B cell (primary cell): ENCODE results near the gene CCDC88C. TPM values are rescaled to one million over a fixed set of nuclear protein-coding genes. Genes with fewer than 3 reads are reported as not detected.

Experiments used
- ATAC-seq: fragments of 200-7000 bp; cut with Tn5 transposase; one replicate; pipeline ENCODE4 v1.10.0; 2021; ENCODE audit warnings: low read depth, mild to moderate bottlenecking, moderate number of reproducible peaks, moderate library complexity
- CTCF ChIA-PET: fragments of 350-600 bp; sonication (Branson Sonifier 250); formaldehyde crosslinking; loops from one replicate; lab custom pipeline; 2021; ENCODE audit warnings: antibody characterized with exemption, inconsistent platforms; lab: Charles Lee
- POLR2A ChIA-PET: fragments of 350-600 bp; sonication (Branson Sonifier 250); formaldehyde crosslinking; loops from one replicate; lab custom pipeline; 2021; ENCODE audit warnings: antibody characterized with exemption; lab: Charles Lee
- DNase-seq: peaks from one replicate; pipeline ENCODE4 v3.0.0; 2013
- H2AFZ ChIP-seq: 2 replicates; pipeline ENCODE4 v1.6.1; 2012; ENCODE audit warnings: mild to moderate bottlenecking, low read depth, low read length; ENCODE audit not compliant: insufficient read depth, poor library complexity, severe bottlenecking
- H3K27ac ChIP-seq, 2 donors: 1 replicate in 1 of 2; 2 replicates in 1 of 2; pipeline ENCODE4 v1.5.1; 2012 to 2013; ENCODE audit warnings: low read length in 2 of 2, mild to moderate bottlenecking in 2 of 2, moderate library complexity in 1 of 2
- H3K27me3 ChIP-seq, 4 experiments: fragments of 200-600 bp in 1 of 4; sonication (generic) in 1 of 4; replicated peaks in 1 of 4; 1 replicate in 2 of 4; 2 replicates in 2 of 4; pipeline versions ENCODE4 v1.6.1 to v1.7.0; 2013 to 2016; ENCODE audit warnings: low read length in 3 of 4, mild to moderate bottlenecking in 2 of 4, mixed read lengths in 1 of 4, moderate library complexity in 1 of 4; ENCODE audit not compliant: insufficient read depth in 4 of 4, control insufficient read depth in 3 of 4; ENCODE audit errors: control extremely low read depth in 1 of 4
- H3K36me3 ChIP-seq, 2 experiments: replicated peaks in 1 of 2; 1 replicate in 1 of 2; 2 replicates in 1 of 2; pipeline versions ENCODE4 v1.6.1 to v1.7.1; 2013; ENCODE audit warnings: low read length in 1 of 2; ENCODE audit not compliant: insufficient read depth in 2 of 2, control insufficient read depth in 1 of 2; ENCODE audit errors: control extremely low read depth in 1 of 2, extremely low read depth in 1 of 2
- H3K4me1 ChIP-seq, 2 donors: fragments of 200-600 bp in 1 of 2; sonication (generic) in 1 of 2; 1 replicate in 1 of 2; 2 replicates in 1 of 2; pipeline versions ENCODE4 v1.5.1 to v1.6.1; 2013 to 2017; ENCODE audit warnings: low read length in 2 of 2; ENCODE audit not compliant: control insufficient read depth in 2 of 2, insufficient read depth in 2 of 2
- H3K4me2 ChIP-seq: replicated peaks from 2 replicates; pipeline ENCODE3; 2012; ENCODE audit warnings: mild to moderate bottlenecking, low read depth, low read length; ENCODE audit not compliant: poor library complexity, severe bottlenecking
- H3K4me3 ChIP-seq, 5 experiments: fragments of 200-600 bp in 1 of 5; sonication (generic) in 1 of 5; 1 replicate in 3 of 5; 2 replicates in 2 of 5; pipeline versions ENCODE4 v1.5.1 to v1.7.0; 2011 to 2016; ENCODE audit warnings: low read length in 4 of 5, mild to moderate bottlenecking in 4 of 5, low read depth in 2 of 5, control low read depth in 1 of 5, moderate library complexity in 1 of 5; ENCODE audit not compliant: insufficient read depth in 1 of 5; ENCODE audit errors: control extremely low read depth in 1 of 5, extremely low read depth in 1 of 5
- H3K79me2 ChIP-seq: fragments of 200-600 bp; sonication (generic); one replicate; pipeline ENCODE4 v1.6.0; 2016; ENCODE audit warnings: low read length; ENCODE audit not compliant: control insufficient read depth, insufficient read depth
- H3K9ac ChIP-seq: fragments of 200-600 bp; sonication (generic); 2 replicates; pipeline ENCODE4 v1.6.1; 2017; ENCODE audit warnings: mild to moderate bottlenecking, low read length, moderate library complexity
- H3K9me3 ChIP-seq, 3 donors: one replicate each; pipeline versions ENCODE4 v1.6.1 to v1.7.1; 2013; ENCODE audit warnings: low read length in 2 of 3; ENCODE audit not compliant: control insufficient read depth in 2 of 3, insufficient read depth in 1 of 3; ENCODE audit errors: control extremely low read depth in 1 of 3
- H4K20me1 ChIP-seq: 2 replicates; pipeline ENCODE4 v1.6.0; 2012; ENCODE audit warnings: mild to moderate bottlenecking, low read length; ENCODE audit not compliant: insufficient read depth, control insufficient read depth, poor library complexity, severe bottlenecking
- H3K27ac Mint-ChIP-seq: one replicate; pipeline ENCODE4 v1.8.0; 2021; ENCODE audit warnings: mixed read lengths
- H3K27me3 Mint-ChIP-seq: one replicate; pipeline ENCODE4 v1.8.0; 2021; ENCODE audit warnings: mixed read lengths
- H3K4me1 Mint-ChIP-seq: one replicate; pipeline ENCODE4 v1.8.0; 2021; ENCODE audit warnings: mixed read lengths
- H3K4me3 Mint-ChIP-seq: one replicate; pipeline ENCODE4 v1.8.0; 2021; ENCODE audit warnings: mixed read lengths
- H3K9me3 Mint-ChIP-seq: one replicate; pipeline ENCODE4 v1.8.0; 2022; ENCODE audit warnings: mixed read lengths; ENCODE audit not compliant: insufficient read depth
- EZH2 ChIP-seq: IDR thresholded peaks from 2 replicates; pipeline ENCODE4 v1.6.1; 2012; ENCODE audit warnings: borderline replicate concordance, low read depth, mild to moderate bottlenecking, moderate library complexity, low read length; ENCODE audit not compliant: insufficient read depth, poor library complexity, severe bottlenecking
- WGBS: methylation state at CpG from one replicate; pipeline ENCODE4 v1.1.5; 2013; ENCODE audit warnings: missing lambda C conversion rate; ENCODE audit not compliant: insufficient coverage; 5-methylcytosine and 5-hydroxymethylcytosine counted together
- intact Hi-C: fragments of 100-400 bp; cut with micrococcal nuclease; formaldehyde crosslinking; loops from one replicate; pipeline ENCODE4 v1.10.0; 2022
- polyA plus RNA-seq: library from polyadenylated mRNA; depleted of rRNA; stranded (reverse); fragments of >200 nt; gene quantifications from 2 replicates; pipeline ENCODE4 v1.2.3, GENCODE V29; 2012
- total RNA-seq, 2 donors: library from RNA; stranded (reverse); fragments of 120-200 nt in 1 of 2; gene quantifications; 1 replicate in 1 of 2; 2 replicates in 1 of 2; pipeline versions ENCODE4 v1.2.3 to v1.2.4, GENCODE V29; 2013 to 2022
- TF ChIP-seq, protein P1 (sequence below): fragments of 200-600 bp; IDR thresholded peaks from one replicate; pipeline ENCODE4 v1.8.0; 2022; ENCODE audit warnings: antibody characterized with exemption, mild to moderate bottlenecking

Gene CCDC88C
- total and polyA plus RNA-seq, 2 donors (not counting 1 experiment from before 2014, with no cell fraction given), result 98.7 to 181 TPM

DNA sequence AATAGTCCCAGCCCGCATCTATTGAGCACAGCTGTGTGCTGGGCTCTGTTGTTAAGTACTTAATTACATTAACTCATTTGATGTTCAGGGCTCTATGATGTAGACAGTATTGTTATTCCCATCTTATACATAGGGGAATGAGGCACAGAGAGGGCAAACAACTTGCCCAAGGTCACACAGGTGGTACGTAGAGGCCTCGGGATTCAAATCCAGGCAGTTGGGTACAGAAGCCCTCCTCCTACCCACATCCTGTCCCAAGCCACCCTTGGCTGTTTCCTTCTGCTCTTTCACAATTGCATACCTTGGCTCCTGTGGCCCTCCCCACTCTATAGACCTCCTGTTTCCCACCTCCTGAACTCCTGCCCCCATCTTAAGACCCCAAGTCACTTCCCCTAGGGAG lies 163.2 kb downstream of the CCDC88C start:
- no peaks in the 10 kb centered on the region for H4K20me1 ChIP-seq
- peaks cover 37 to 39% of the 10 kb centered on the region in 2 donors for H3K4me1 ChIP-seq
- DNase-seq (no peak), ATAC-seq (no peak)
- Mint-ChIP-seq H3K27ac (peak overlapping the region; percentile 82), H3K4me3 (peak overlapping the region; percentile 86), H3K9me3 (no peaks in the 10 kb centered on the region), H3K4me1 (peaks cover 45% of the 10 kb centered on the region), H3K27me3 (no peaks in the 10 kb centered on the region)
- TF ChIP-seq, protein P1, sequence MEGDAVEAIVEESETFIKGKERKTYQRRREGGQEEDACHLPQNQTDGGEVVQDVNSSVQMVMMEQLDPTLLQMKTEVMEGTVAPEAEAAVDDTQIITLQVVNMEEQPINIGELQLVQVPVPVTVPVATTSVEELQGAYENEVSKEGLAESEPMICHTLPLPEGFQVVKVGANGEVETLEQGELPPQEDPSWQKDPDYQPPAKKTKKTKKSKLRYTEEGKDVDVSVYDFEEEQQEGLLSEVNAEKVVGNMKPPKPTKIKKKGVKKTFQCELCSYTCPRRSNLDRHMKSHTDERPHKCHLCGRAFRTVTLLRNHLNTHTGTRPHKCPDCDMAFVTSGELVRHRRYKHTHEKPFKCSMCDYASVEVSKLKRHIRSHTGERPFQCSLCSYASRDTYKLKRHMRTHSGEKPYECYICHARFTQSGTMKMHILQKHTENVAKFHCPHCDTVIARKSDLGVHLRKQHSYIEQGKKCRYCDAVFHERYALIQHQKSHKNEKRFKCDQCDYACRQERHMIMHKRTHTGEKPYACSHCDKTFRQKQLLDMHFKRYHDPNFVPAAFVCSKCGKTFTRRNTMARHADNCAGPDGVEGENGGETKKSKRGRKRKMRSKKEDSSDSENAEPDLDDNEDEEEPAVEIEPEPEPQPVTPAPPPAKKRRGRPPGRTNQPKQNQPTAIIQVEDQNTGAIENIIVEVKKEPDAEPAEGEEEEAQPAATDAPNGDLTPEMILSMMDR, result no peak
- no peak for TF ChIP-seq EZH2
- ChIA-PET CTCF (interaction anchor here (0.8 kb wide), 1 partner anchor 77 kb away, joined by 3 read pairs; no protein-coding TSS in a partner anchor), POLR2A (no interaction called here)
- H2AFZ ChIP-seq, result no peak overlapping the region
- no peak overlapping the region for H3K9ac ChIP-seq
- WGBS, result 21% methylated on average over 2 of the region's 3 CpGs
- no peak overlapping the region for H3K27ac ChIP-seq
- H3K4me2 ChIP-seq, result peak overlapping the region; percentile 98
- no peaks in the 10 kb centered on the region for H3K9me3 ChIP-seq
- H3K36me3 ChIP-seq, result no peaks in the 10 kb centered on the region
- no peaks in the 10 kb centered on the region for H3K79me2 ChIP-seq
- H3K4me3 ChIP-seq, result no peak overlapping the region
- H3K27me3 ChIP-seq, result no peaks in the 10 kb centered on the region
- intact Hi-C loops, result no loop called here

DNA sequence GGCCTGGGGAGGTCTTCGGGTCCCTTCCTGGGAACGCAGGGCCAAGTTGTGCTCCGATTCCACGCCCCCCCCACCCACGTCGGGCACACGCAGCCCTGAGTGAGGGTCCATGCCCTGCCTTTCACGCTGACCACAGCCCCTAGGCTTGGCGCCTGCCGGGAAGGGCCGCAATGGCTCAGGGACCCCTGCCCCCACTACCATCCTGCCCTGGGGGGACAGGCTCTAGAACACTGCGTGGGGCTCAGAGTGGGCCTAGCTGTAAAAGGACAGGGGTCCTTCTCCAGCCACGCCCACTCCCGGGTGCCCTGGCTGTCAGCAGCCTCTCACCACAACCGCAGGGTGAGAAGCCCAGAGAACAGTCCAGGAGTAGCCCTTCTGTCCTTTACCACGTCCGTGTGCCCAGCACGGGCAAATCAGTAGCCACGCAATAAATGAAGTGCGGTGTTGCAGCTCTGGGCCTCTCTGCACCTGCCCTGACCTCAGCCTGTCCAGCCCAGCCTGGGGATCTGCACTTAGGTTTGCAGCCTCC lies 163.8 kb downstream of the CCDC88C start:
- Mint-ChIP-seq H3K4me3 (peak overlapping the region; percentile 86), H3K27ac (peak overlapping the region; percentile 82), H3K9me3 (no peaks in the 10 kb centered on the region), H3K4me1 (peaks cover 47% of the 10 kb centered on the region), H3K27me3 (no peaks in the 10 kb centered on the region)
- TF ChIP-seq, protein P1, result no peak
- TF ChIP-seq EZH2, result no peak
- Histone ChIP-seq H3K9me3 (no peaks in the 10 kb centered on the region), H3K36me3 (no peaks in the 10 kb centered on the region), H3K9ac (peak overlapping the region; percentile 78), H3K4me1 (peaks cover 37 to 43% of the 10 kb centered on the region in 2 donors), H4K20me1 (no peaks in the 10 kb centered on the region), H3K27ac (no peak overlapping the region), H3K79me2 (no peaks in the 10 kb centered on the region), H3K4me2 (peak overlapping the region; percentile 98), H2AFZ (peak overlapping the region; percentile 73), H3K4me3 (peak overlapping the region in 4 of 5 experiments; percentile 45 to 67 (median 58)), H3K27me3 (no peaks in the 10 kb centered on the region)
- ATAC-seq (no peak), DNase-seq (peak; percentile 32)
- 36% methylated on average over 20 of the region's 20 CpGs for WGBS
- ChIA-PET POLR2A (no interaction called here), CTCF (interaction anchor here (0.8 kb wide), 1 partner anchor 76 kb away, joined by 3 read pairs; no protein-coding TSS in a partner anchor)
- intact Hi-C loops, result loop anchor here (1.0 kb wide), 1 partner anchor 11 kb away; no protein-coding TSS in a partner anchor
